HG03280 (cell line): ENCODE measurements around the gene ZNF217.
"Not testable (repeated sequence)": the region's sequence is repeated elsewhere in the genome, so short reads cannot be mapped to it uniquely, and the experiment has no call there.

Experiments used
- ATAC-seq: cut with Tn5 transposase; IDR thresholded peaks from one replicate; pipeline ENCODE4 v1.9.1; 2021; ENCODE audit warnings: mild to moderate bottlenecking, moderate library complexity; ENCODE audit not compliant: unreplicated experiment

The ZNF217 gene

DNA sequence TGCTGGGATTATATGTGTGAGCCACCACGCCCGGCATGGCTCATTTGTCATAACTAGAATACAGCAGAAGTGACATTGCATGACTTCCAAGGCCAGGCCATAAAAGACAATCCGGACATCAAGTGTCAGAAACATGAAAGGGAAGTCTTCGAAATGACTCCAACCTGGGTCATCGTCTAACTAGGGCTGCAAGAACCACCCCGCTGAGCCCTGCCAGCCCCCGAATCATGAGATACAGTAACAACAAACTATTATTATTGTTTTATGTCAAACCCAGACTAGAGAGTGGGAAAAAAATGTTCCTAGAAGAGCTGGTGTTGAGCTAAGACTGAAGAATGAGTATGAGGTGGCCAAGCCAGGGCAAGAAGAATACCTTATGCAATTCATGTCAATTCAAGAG is 59.6 kb downstream of the ZNF217 start:
- ATAC-seq = no peak

DNA sequence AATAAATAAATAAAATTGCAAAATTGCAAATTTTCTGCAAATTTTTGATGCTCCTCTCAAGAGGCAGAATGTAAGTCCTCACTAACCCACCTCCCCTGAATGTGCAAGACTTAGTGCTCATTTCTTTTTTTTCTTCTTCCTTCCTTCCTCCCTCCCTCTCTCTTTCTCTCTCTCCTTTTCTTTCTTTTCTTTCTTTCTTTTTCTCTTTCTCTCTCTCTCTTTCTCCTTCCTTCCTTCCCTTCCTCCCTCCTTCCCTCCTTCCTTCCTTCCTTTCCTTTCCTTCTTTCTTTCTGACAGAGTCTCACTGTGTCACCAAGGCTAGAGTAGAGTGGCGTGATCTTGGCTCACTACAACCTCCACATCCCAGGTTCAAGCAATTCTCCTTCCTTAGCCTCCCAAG is 60.1 kb downstream of the ZNF217 start:
- ATAC-seq = no peak

DNA sequence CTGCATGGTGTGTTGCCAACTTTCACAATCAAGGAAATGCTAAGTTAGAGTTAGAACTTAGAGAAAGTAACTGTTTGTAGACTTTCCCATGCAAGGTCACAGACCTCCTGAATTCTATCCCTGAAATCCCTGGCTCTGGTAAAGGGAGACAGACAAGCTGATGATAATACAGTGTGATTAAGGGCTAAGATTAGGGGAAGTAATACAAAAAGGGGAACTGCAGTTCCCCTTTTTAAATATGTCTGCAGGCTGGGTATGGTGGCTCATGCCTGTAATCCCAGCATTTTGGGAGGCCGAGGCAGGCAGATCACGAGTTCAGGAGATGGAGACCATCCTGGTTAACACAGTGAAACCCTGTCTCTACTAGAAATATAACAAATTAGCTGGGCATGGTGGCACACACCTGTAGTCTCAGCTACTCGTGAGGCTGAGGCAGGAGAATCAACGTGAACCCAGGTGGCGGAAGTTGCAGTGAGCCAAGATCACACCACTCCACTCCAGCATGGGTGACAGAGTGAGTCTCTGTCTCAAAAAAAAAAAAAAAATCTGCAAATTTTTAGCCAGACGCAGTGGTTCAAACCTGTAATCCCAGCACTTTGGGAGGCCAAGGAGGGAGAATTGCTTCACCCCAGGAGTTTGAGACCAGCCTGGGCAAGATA is 60.9 kb downstream of the ZNF217 start:
- not testable (repeated sequence) for ATAC-seq

DNA sequence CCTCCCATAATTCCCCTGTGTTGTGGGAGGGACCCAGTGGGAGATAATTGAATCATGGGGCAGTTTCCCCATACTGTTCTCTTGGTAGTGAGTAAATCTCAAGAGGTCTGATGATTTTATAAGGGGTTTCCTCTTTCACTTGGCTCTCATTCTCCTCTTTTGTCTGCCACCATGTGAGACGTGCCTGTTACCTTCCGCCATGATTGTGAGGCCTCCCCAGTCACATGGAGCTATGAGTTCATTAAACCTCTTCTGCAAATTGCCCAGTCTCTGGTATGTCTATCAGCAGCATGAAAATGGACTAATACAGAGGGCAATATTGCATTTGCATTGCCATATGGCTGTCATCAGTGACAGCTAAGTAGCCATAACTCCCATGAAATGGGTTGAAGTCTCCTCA is 63.2 kb downstream of the ZNF217 start:
- no peak for ATAC-seq

DNA sequence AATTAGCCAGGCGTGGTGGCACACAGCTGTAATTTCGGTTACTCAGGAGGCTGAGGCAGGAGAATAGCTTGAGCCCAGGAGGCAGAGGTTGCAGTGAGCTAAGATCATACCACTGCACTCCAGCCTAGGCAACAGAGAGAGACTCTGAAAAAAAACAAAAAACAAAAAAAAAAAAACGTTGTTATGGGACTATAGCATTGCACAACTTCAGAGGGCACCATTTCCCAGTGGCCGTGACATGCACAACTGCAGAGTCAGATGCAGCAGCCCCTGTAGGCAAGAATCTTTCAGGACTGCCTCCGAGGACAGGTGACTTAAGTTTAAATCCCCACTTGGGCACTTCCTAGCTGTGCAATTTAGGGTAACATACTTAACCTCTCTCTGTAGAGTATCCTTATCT is 64.0 kb downstream of the ZNF217 start:
- no peak for ATAC-seq

DNA sequence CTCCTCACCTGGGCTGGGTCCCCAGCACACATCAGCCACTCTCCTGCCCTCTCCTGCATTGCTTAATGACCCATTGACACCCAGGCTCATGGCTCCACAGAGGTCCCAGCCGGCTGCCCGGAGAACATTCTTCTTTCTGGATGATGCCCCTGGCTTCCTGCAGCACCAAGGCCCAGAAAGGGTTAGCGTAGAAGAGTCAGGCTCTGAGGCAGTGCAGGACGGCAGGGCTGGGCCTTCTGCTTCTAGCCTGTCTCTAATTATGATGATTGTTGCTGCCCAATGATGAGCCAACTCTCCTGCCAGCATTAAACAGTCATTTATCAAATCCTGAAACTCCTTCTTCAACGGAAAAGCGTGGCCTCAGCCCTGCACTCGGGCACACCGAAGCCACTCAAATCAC is 66.4 kb downstream of the ZNF217 start:
- no peak for ATAC-seq

DNA sequence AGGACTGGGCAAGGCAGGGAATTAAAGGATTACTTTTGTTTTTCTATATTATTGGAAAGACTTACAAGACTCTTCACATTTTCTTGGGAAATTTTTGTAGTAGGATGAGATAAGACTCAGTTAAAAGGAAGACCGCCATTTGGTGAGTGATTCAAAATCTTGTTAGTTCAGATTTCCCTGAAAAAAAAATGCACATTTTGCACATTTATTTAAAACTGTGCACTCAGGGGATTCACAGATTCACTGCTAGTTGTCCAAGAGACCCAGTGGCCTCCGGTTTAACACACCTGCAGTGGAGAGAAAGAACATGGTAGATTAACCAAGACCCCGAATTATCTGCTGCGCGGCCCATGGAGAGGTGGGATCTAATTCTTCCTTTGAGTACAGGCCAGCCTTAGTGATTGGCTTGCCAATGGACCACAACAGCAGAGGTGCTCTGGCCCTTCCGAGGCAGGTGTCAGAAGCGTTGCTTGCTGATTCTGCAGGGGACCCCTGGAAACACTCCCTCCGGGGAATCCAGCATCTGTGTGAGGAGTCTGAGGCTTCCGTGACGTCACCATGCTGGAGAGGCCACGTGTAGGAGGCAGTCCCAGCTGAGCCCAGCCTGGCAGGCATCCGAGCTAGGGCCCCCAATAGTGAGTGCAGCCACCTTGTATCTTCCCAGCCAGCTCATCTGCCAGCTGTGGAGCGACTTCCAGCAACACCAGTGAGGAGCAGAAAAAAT is 68.9 kb downstream of the ZNF217 start:
- ATAC-seq = no peak

DNA sequence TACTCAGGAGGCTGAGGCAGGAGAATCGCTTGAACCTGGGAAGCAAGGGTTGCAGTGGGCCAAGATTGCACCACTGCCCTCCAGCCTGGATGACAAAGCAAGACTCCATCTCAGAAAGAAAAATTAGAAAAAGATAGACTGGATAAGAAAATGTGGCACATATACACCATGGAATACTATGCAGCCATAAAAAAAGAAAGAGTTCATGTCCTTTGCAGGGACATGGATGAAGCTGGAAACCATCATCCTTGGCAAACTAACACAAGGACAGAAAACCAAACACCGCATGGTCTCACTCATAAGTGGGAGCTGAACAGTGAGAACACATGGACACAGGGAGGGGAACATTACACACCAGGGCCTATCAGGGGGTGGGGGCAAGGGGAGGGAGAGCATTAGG is 70.0 kb downstream of the ZNF217 start:
- not testable (repeated sequence) for ATAC-seq

DNA sequence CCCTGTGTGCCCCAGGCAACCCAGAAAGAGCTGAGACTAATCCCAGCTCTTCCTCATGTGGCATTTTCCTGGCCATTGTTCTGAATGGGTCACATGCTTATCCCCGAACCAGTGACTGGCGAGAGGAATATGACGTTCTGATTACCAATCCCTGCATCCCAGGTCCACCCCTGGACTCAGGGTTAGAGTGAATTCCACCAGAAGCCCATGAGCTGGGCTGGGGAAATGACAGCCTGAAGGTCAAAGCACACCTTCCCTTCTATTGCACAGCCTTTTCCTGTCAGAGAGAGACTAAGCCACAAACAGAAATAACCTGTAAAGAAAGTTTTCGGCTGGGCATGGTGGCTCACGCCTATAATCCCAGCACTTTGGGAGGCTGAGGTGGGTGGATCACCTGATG is 70.9 kb downstream of the ZNF217 start:
- no peak for ATAC-seq

DNA sequence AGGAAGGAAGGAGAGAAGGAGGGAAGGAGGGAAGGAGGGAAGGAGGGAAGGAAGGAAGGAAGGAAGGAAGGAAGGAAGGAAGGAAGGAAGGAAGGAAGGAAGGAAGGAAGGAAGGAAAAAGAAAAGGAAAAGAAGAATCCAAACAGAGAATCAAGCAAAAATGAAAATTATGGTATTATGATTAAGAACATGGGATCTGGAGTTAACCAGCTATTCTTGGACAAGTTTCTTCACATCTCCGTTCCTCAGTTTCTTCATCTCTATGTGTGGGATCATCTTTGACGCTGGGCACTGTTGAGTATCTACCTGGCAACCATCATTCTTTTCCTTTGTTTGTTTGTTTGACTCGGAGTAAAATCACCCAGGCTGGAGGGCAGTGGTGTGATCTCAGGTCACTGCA is 71.6 kb downstream of the ZNF217 start:
- no peak for ATAC-seq

DNA sequence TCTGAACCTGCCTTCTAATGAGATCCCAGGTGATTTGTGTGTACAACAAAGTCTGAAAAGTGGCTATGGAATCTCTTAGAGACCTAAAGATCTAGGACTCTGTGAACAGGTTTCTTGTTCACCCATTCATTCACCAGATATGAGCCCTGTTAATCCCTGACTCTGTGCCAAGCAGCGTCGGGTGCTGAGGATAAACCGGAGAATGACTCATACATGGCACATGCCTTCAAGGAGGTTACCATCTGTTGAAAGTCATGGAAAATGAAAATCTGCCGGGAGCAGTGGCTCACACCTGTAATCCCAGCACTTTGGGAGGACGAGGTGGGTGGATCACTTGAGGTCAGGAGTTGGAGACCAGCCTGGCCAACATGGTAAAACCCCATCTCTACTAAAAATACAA is 72.2 kb downstream of the ZNF217 start:
- ATAC-seq = not testable (repeated sequence)

DNA sequence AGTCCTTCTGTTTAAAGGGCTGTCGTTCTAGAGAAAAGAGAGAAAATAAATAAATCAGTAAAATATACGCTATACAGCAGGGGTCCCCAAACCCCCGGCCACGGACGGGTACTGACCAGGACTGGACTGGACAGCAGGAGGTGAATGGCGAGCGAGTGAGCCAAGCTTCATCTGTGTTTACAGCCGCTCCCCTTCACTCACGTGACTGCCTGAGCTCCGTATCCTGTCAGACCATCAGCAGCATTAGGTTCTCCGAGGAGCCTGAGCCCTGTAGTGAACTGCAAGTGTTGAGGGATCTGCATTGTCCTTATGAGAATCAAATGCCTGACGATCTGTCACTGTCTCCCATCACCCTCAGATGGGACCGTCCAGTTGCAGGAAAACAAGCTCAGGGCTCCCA is 76.5 kb downstream of the ZNF217 start:
- ATAC-seq = no peak
